Gastroesophageal sphincter (tissue), 3 donors: ENCODE measurements around the gene CPSF3.

Experiments used
- CTCF ChIP-seq, 4 experiments: fragments of 200-600 bp in 2 of 4; fragments of 450-650 bp in 2 of 4; sonication (generic) in 1 of 4; IDR thresholded peaks; one replicate each; pipeline ENCODE4 v1.5.1; 2017 to 2019; ENCODE audit warnings: antibody characterized with exemption in 4 of 4, mild to moderate bottlenecking in 2 of 4, moderate library complexity in 2 of 4
- EP300 ChIP-seq: sonication (generic); formaldehyde crosslinking; IDR thresholded peaks from one replicate; pipeline ENCODE4 v1.6.1; 2017; ENCODE audit warnings: antibody characterized with exemption, mild to moderate bottlenecking
- POLR2A ChIP-seq, 2 donors: fragments of 450-650 bp; IDR thresholded peaks; one replicate each; pipeline ENCODE4 v1.6.1; 2017; ENCODE audit warnings: antibody characterized with exemption in 2 of 2, mild to moderate bottlenecking in 2 of 2, moderate library complexity in 1 of 2
- POLR2AphosphoS5 ChIP-seq: sonication (generic); formaldehyde crosslinking; IDR thresholded peaks from one replicate; pipeline ENCODE4 v1.6.1; 2017; ENCODE audit warnings: antibody characterized with exemption

- TF ChIP-seq CTCF (IDR thresholded peaks at IDR 0.05): no peak
- TF ChIP-seq EP300: no peak
- TF ChIP-seq POLR2AphosphoS5: no peak
- no peak for TF ChIP-seq POLR2A (IDR thresholded peaks at IDR 0.05)
Measured at GRCh38 chr2:9403924-9404323, 19.5 kb upstream of the CPSF3 start.
